NCI-H1105 (cell line): ENCODE measurements around the gene MAML2.

ENCODE experiments used
- DNase-seq: peaks from one replicate; lab custom pipeline; 2025; lab: John Stamatoyannopoulos, UW

MAML2 gene

GRCh38 chr11:96339706-96340554 lies 3.1 kb downstream of the MAML2 start:
- DNase-seq: no peak

GRCh38 chr11:96338910-96339705 lies 3.9 kb downstream of the MAML2 start:
- DNase-seq: no peak

GRCh38 chr11:96337541-96338431 lies 5.2 kb downstream of the MAML2 start:
- no peak for DNase-seq

GRCh38 chr11:96335388-96335787 lies 7.6 kb downstream of the MAML2 start:
- no peak for DNase-seq

- DNase-seq: no peak
These were observed 8.8 kb downstream of the MAML2 start for GRCh38 chr11:96334219-96334618.

- no peak for DNase-seq
These were observed 9.7 kb downstream of the MAML2 start for GRCh38 chr11:96333191-96333719.

- DNase-seq: no peak
These were observed 10.7 kb downstream of the MAML2 start for GRCh38 chr11:96332126-96332771.

GRCh38 chr11:96331699-96332116 lies 11.3 kb downstream of the MAML2 start:
- no peak for DNase-seq

- DNase-seq: no peak
These were observed 12.5 kb downstream of the MAML2 start for GRCh38 chr11:96330511-96330859.

GRCh38 chr11:96329855-96330510 lies 13.0 kb downstream of the MAML2 start:
- DNase-seq: no peak

GRCh38 chr11:96329419-96329818 lies 13.6 kb downstream of the MAML2 start:
- DNase-seq: no peak

GRCh38 chr11:96328395-96329010 lies 14.5 kb downstream of the MAML2 start:
- DNase-seq: no peak

GRCh38 chr11:96326959-96327358 lies 16.0 kb downstream of the MAML2 start:
- DNase-seq: no peak

- DNase-seq: no peak
These were observed 18.1 kb downstream of the MAML2 start for GRCh38 chr11:96324912-96325311.

GRCh38 chr11:96323642-96323985 lies 19.4 kb downstream of the MAML2 start:
- no peak for DNase-seq

GRCh38 chr11:96322775-96323641 lies 20.0 kb downstream of the MAML2 start:
- DNase-seq: no peak

- no peak for DNase-seq
These were observed 21.9 kb downstream of the MAML2 start for GRCh38 chr11:96321091-96321490.

- no peak for DNase-seq
These were observed 22.9 kb downstream of the MAML2 start for GRCh38 chr11:96319898-96320656.

- no peak for DNase-seq
These were observed 24.1 kb downstream of the MAML2 start for GRCh38 chr11:96318850-96319249.
